Measurements from ENCODE around the gene PLCB3.

PLCB3 gene

DNA sequence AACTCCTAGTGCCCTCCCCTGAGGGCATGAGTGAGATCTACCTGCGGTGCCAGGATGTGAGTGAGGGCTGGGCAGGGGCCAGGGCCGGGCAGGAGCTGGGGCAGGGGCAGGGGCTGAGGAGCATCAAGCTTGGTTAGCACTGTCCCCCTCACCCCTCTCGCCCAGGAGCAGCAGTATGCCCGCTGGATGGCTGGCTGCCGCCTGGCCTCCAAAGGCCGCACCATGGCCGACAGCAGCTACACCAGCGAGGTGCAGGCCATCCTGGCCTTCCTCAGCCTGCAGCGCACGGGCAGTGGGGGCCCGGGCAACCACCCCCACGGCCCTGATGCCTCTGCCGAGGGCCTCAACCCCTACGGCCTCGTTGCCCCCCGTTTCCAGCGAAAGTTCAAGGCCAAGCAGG lies 31.1 kb upstream of the PLCB3 start:
- TF ChIP-seq TAF1 (IDR thresholded peaks at IDR 0.05; ENCODE audit: borderline replicate concordance, insufficient read depth, low read length) = no peak
- TF ChIP-seq SIN3A (IDR thresholded peaks at IDR 0.05; ENCODE audit: borderline replicate concordance, insufficient read depth, low read length) = no peak
- TF ChIP-seq FOXP2 (optimal IDR thresholded peaks at IDR 0.05; ENCODE audit: borderline replicate concordance, extremely low read depth, extremely low read length, insufficient read depth) = no peak
- no peak for TF ChIP-seq POLR2AphosphoS5 (IDR thresholded peaks at IDR 0.05; ENCODE audit: low read depth, low read length)
- TF ChIP-seq, protein P1, sequence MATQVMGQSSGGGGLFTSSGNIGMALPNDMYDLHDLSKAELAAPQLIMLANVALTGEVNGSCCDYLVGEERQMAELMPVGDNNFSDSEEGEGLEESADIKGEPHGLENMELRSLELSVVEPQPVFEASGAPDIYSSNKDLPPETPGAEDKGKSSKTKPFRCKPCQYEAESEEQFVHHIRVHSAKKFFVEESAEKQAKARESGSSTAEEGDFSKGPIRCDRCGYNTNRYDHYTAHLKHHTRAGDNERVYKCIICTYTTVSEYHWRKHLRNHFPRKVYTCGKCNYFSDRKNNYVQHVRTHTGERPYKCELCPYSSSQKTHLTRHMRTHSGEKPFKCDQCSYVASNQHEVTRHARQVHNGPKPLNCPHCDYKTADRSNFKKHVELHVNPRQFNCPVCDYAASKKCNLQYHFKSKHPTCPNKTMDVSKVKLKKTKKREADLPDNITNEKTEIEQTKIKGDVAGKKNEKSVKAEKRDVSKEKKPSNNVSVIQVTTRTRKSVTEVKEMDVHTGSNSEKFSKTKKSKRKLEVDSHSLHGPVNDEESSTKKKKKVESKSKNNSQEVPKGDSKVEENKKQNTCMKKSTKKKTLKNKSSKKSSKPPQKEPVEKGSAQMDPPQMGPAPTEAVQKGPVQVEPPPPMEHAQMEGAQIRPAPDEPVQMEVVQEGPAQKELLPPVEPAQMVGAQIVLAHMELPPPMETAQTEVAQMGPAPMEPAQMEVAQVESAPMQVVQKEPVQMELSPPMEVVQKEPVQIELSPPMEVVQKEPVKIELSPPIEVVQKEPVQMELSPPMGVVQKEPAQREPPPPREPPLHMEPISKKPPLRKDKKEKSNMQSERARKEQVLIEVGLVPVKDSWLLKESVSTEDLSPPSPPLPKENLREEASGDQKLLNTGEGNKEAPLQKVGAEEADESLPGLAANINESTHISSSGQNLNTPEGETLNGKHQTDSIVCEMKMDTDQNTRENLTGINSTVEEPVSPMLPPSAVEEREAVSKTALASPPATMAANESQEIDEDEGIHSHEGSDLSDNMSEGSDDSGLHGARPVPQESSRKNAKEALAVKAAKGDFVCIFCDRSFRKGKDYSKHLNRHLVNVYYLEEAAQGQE (IDR thresholded peaks at IDR 0.05; ENCODE audit: insufficient read depth in 1 of 2, low read depth in 2 of 2, low read length in 2 of 2) = no peak

DNA sequence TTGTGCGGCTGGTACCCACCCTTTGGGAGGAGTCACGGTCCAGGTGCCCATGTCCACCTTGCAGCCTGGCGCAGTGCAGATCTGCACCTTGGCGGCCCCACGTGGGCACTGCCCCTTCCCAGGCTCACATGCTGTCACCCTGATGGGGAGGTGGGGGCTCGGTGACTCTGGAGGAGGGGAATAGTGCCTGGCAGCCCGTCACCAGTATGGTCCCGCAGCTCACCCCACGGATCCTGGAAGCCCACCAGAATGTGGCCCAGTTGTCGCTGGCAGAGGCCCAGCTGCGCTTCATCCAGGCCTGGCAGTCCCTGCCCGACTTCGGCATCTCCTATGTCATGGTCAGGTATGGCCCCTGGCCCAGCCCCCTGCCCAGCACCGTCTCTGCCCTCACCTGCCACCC lies 30.5 kb upstream of the PLCB3 start:
- TF ChIP-seq POLR2AphosphoS5 (IDR thresholded peaks at IDR 0.05; ENCODE audit: low read depth, low read length) = no peak
- TF ChIP-seq SIN3A (IDR thresholded peaks at IDR 0.05; ENCODE audit: borderline replicate concordance, insufficient read depth, low read length) = no peak
- TF ChIP-seq, protein P1 (IDR thresholded peaks at IDR 0.05; ENCODE audit: insufficient read depth in 1 of 2, low read depth in 2 of 2, low read length in 2 of 2) = no peak
- TF ChIP-seq FOXP2 (optimal IDR thresholded peaks at IDR 0.05; ENCODE audit: borderline replicate concordance, extremely low read depth, extremely low read length, insufficient read depth) = no peak
- TF ChIP-seq TAF1 (IDR thresholded peaks at IDR 0.05; ENCODE audit: borderline replicate concordance, insufficient read depth, low read length) = no peak

DNA sequence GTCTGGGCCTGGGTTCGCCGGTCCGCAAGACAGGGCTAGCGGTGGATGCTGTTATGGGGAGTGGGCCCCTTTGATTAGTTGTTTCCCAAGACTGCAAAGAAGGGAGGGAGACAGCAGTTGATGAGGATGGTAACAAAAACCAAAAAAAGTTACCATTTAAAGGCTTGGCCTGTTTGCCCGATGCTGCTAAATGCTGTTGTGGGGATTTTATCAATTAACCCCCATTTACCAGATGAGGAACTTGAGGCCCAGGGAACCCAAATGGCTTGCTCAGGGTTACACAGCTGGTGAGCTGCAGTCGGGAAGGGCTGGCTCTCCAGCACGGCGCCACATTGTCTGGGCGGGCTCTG lies 28.7 kb upstream of the PLCB3 start:
- no peak for TF ChIP-seq TAF1 (IDR thresholded peaks at IDR 0.05; ENCODE audit: borderline replicate concordance, insufficient read depth, low read length)
- TF ChIP-seq SIN3A (IDR thresholded peaks at IDR 0.05; ENCODE audit: borderline replicate concordance, insufficient read depth, low read length) = no peak
- TF ChIP-seq FOXP2 (optimal IDR thresholded peaks at IDR 0.05; ENCODE audit: borderline replicate concordance, extremely low read depth, extremely low read length, insufficient read depth) = no peak
- TF ChIP-seq, protein P1 (IDR thresholded peaks at IDR 0.05; ENCODE audit: insufficient read depth in 1 of 2, low read depth in 2 of 2, low read length in 2 of 2) = no peak
- TF ChIP-seq POLR2AphosphoS5 (IDR thresholded peaks at IDR 0.05; ENCODE audit: low read depth, low read length) = no peak

DNA sequence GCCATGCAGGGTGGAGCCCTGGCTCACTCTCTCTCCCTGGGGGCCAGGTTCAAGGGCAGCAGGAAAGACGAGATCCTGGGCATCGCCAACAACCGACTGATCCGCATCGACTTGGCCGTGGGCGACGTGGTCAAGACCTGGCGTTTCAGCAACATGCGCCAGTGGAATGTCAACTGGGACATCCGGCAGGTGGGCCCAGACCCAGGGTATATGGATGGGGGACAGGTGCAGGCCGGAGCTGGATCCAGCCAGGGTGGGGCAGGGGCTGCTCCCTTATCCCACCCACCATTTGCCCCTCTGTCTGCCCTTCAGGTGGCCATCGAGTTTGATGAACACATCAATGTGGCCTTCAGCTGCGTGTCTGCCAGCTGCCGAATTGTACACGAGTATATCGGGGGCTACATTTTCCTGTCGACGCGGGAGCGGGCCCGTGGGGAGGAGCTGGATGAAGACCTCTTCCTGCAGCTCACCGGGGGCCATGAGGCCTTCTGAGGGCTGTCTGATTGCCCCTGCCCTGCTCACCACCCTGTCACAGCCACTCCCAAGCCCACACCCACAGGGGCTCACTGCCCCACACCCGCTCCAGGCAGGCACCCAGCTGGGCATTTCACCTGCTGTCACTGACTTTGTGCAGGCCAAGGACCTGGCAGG lies 28.2 kb upstream of the PLCB3 start:
- TF ChIP-seq, protein P1 (IDR thresholded peaks at IDR 0.05; ENCODE audit: insufficient read depth in 1 of 2, low read depth in 2 of 2, low read length in 2 of 2) = no peak
- TF ChIP-seq TAF1 (IDR thresholded peaks at IDR 0.05; ENCODE audit: borderline replicate concordance, insufficient read depth, low read length) (no peak), FOXP2 (optimal IDR thresholded peaks at IDR 0.05; ENCODE audit: borderline replicate concordance, extremely low read depth, extremely low read length, insufficient read depth) (no peak), POLR2AphosphoS5 (IDR thresholded peaks at IDR 0.05; ENCODE audit: low read depth, low read length) (no peak), SIN3A (IDR thresholded peaks at IDR 0.05; ENCODE audit: borderline replicate concordance, insufficient read depth, low read length) (no peak)
